HG03139 (cell line): ENCODE measurements around the gene ARSD.

Experiments used
- ATAC-seq: cut with Tn5 transposase; IDR thresholded peaks from one replicate; pipeline ENCODE4 v1.9.1; 2021; ENCODE audit not compliant: unreplicated experiment

Gene ARSD

GRCh38 chrX:2862404-2862803, 66.7 kb downstream of the ARSD start:
- ATAC-seq, result no peak

- ATAC-seq, result no peak
Observed at GRCh38 chrX:2859197-2859797, 69.8 kb downstream of the ARSD start.

GRCh38 chrX:2857566-2857965, 71.6 kb downstream of the ARSD start:
- ATAC-seq, result no peak

- no peak for ATAC-seq
Observed at GRCh38 chrX:2855761-2856160, 73.4 kb downstream of the ARSD start.

GRCh38 chrX:2854918-2855317, 74.2 kb downstream of the ARSD start:
- ATAC-seq, result no peak
